Uterus (tissue), 4 donors: ENCODE data around the gene DOCK1. TPM values are rescaled to one million over a fixed set of nuclear protein-coding genes. Genes with fewer than 3 reads are reported as not detected.

Experiments used
- DNase-seq, 2 donors: peaks; one replicate each; pipeline ENCODE4 v3.0.0-alpha.2; 2019 to 2020
- H3K27ac ChIP-seq, 2 donors: fragments of 200-600 bp; sonication (generic); 1 replicate in 1 of 2; 2 replicates in 1 of 2; pipeline ENCODE4 v1.5.1; 2016 to 2018
- H3K27me3 ChIP-seq, 2 donors: fragments of 200-600 bp; sonication (generic); one replicate each; pipeline ENCODE4 v1.5.1; 2018 to 2019; ENCODE audit warnings: control low read depth in 1 of 2
- H3K36me3 ChIP-seq, 2 donors: fragments of 200-600 bp; sonication (generic); one replicate each; pipeline ENCODE4 v1.5.1; 2019; ENCODE audit warnings: control low read depth in 1 of 2
- H3K4me1 ChIP-seq, 2 donors: fragments of 200-600 bp; sonication (generic); one replicate each; pipeline ENCODE4 v1.5.1; 2018 to 2019; ENCODE audit warnings: control low read depth in 1 of 2
- H3K4me3 ChIP-seq, 2 donors: fragments of 200-600 bp; sonication (generic); 1 replicate in 1 of 2; 2 replicates in 1 of 2; pipeline ENCODE4 v1.5.1; 2018 to 2019; ENCODE audit warnings: mild to moderate bottlenecking in 1 of 2
- H3K9me3 ChIP-seq, 2 donors: fragments of 200-600 bp; sonication (generic); one replicate each; pipeline ENCODE4 v1.5.1; 2019; ENCODE audit warnings: control low read depth in 1 of 2
- CTCF ChIP-seq, 4 experiments: fragments of 200-600 bp in 2 of 4; fragments of 450-650 bp in 2 of 4; sonication (generic) in 2 of 4; IDR thresholded peaks; one replicate each; pipeline ENCODE4 v1.5.1; 2016 to 2019; ENCODE audit warnings: antibody characterized with exemption in 4 of 4, mild to moderate bottlenecking in 2 of 4, moderate library complexity in 1 of 4
- POLR2A ChIP-seq, 2 donors: fragments of 450-650 bp; IDR thresholded peaks; one replicate each; pipeline ENCODE4 v1.6.1; 2016; ENCODE audit warnings: antibody characterized with exemption in 2 of 2, mild to moderate bottlenecking in 1 of 2, moderate library complexity in 1 of 2
- intact Hi-C: fragments of 100-400 bp; cut with DNase I; formaldehyde crosslinking; loops from one replicate; pipeline ENCODE4 v1.15.1; 2023; ENCODE audit warnings: low total_unique reads
- total RNA-seq, 4 donors: library from RNA; depleted of rRNA in 3 of 4; stranded (reverse); fragments of >200 nt in 3 of 4; gene quantifications; one replicate each; pipeline versions ENCODE4 v1.1.0 to v1.2.4, GENCODE V29; 2014 to 2023
- donor health status: DM: yes; HTN: yes; CAD: no.

DOCK1 gene
- total RNA-seq, 4 donors from 2014 or later = 15.6 to 130 (median 65.0) TPM

GRCh38 chr10:127423218-127423915, 518.1 kb downstream of the DOCK1 start:
- H3K36me3 ChIP-seq = no peaks in the 10 kb centered on the region
- intact Hi-C loops = no loop called here
- no peaks in the 10 kb centered on the region for H3K27me3 ChIP-seq
- no peak overlapping the region for H3K27ac ChIP-seq
- no peak for TF ChIP-seq CTCF (IDR thresholded peaks at IDR 0.05)
- TF ChIP-seq POLR2A (IDR thresholded peaks at IDR 0.05) = no peak
- no peaks in the 10 kb centered on the region for H3K9me3 ChIP-seq
- H3K4me1 ChIP-seq = no peaks in the 10 kb centered on the region
- H3K4me3 ChIP-seq = no peak overlapping the region
- DNase-seq = no peak

DNA sequence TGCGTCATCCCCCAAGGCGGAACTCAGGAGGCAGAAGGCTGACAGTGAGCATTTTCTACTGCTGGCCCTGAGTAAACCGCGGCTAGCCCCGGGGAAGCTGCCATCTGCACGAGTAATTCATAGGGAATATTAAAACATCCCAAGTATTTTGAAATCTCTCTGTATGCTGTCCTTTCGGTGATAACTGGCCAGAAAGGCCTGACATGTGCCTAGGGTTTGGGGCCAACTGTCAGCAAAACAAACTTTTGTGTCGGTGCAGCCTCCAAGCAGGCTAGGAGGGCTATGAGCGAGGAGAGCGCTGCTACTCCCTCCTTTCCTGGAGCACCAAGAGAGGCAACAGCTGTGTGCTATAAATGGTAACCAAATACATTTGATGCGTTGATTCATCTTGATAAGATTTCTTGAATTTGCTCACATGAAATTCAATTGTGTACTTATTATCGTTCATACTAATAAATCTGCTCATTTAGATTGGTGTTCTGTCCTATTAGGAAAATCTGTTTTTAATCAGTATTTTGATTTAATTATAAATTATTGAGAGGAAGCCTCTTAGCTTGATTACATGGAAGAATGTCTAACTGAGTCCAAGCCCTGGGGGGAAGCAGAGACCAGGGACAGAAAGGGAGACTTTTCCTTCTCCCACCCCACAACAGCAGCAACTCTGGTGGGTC, 519.5 kb downstream of the DOCK1 start:
- Histone ChIP-seq H3K36me3 (no peaks in the 10 kb centered on the region), H3K27ac (no peak overlapping the region), H3K9me3 (no peaks in the 10 kb centered on the region), H3K4me1 (no peaks in the 10 kb centered on the region), H3K4me3 (no peak overlapping the region), H3K27me3 (no peaks in the 10 kb centered on the region)
- DNase-seq = peak; percentile 63 to 78
- intact Hi-C loops = no loop called here
- TF ChIP-seq POLR2A (IDR thresholded peaks at IDR 0.05) (no peak), CTCF (IDR thresholded peaks at IDR 0.05) (no peak)

- Histone ChIP-seq H3K9me3 (no peaks in the 10 kb centered on the region), H3K36me3 (no peaks in the 10 kb centered on the region), H3K4me1 (no peaks in the 10 kb centered on the region), H3K27ac (no peak overlapping the region), H3K4me3 (no peak overlapping the region), H3K27me3 (no peaks in the 10 kb centered on the region)
- intact Hi-C loops = no loop called here
- no peak for TF ChIP-seq POLR2A (IDR thresholded peaks at IDR 0.05)
- no peak for TF ChIP-seq CTCF (IDR thresholded peaks at IDR 0.05)
- DNase-seq = no peak
These were observed 521.5 kb downstream of the DOCK1 start for GRCh38 chr10:127426746-127427145.

DNA sequence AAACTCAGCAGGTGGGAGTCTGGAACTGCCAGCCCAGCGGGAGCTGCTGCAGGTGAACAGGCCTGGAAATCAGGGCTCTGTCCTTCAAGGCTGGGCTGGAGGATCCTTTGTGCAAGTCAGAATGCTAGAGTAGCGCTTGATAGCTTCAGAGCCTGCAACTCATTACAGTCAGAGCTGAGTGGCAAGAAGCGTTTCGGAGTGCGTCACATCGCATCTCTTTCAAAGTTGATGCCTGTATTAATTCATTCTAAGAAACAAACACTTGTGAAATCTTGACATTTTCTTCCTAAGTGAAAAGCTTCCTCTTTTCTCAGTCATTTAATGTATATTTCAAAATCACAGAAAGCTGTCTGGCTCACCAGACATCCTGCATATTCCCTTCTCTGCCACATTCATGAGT, 522.7 kb downstream of the DOCK1 start:
- Histone ChIP-seq H3K27me3 (no peaks in the 10 kb centered on the region), H3K27ac (no peak overlapping the region), H3K4me1 (no peaks in the 10 kb centered on the region), H3K4me3 (no peak overlapping the region), H3K9me3 (no peaks in the 10 kb centered on the region), H3K36me3 (no peaks in the 10 kb centered on the region)
- DNase-seq = no peak
- TF ChIP-seq POLR2A (IDR thresholded peaks at IDR 0.05) (no peak), CTCF (IDR thresholded peaks at IDR 0.05) (no peak)
- intact Hi-C loops = no loop called here

- no peak for TF ChIP-seq CTCF (IDR thresholded peaks at IDR 0.05)
- TF ChIP-seq POLR2A (IDR thresholded peaks at IDR 0.05) = no peak
- DNase-seq = no peak
- no peaks in the 10 kb centered on the region for H3K9me3 ChIP-seq
- H3K27me3 ChIP-seq = no peaks in the 10 kb centered on the region
- no peak overlapping the region for H3K27ac ChIP-seq
- no peaks in the 10 kb centered on the region for H3K36me3 ChIP-seq
- intact Hi-C loops = no loop called here
- no peak overlapping the region for H3K4me3 ChIP-seq
- no peaks in the 10 kb centered on the region for H3K4me1 ChIP-seq
These were observed 523.3 kb downstream of the DOCK1 start for GRCh38 chr10:127428385-127428980.
